GM12878 (cell line): Measurements from ENCODE around the gene MAFB.

ENCODE experiments used
- E2F8 ChIP-seq: fragments of 450-650 bp; IDR thresholded peaks from 2 replicates; pipeline ENCODE4 v1.6.1; 2018; ENCODE audit warnings: mild to moderate bottlenecking, low read depth, moderate library complexity; ENCODE audit not compliant: partially characterized antibody
- MLLT1 ChIP-seq: fragments of 450-650 bp; IDR thresholded peaks from 2 replicates; pipeline ENCODE4 v1.6.1; 2016; ENCODE audit warnings: mild to moderate bottlenecking
- POLR2A ChIP-seq: IDR thresholded peaks from 2 replicates; pipeline ENCODE4 v1.6.1; 2011; ENCODE audit warnings: low read depth, mild to moderate bottlenecking, low read length
- TAF1 ChIP-seq: IDR thresholded peaks from 2 replicates; pipeline ENCODE4 v1.6.1; 2011; ENCODE audit warnings: mild to moderate bottlenecking, low read depth, low read length, borderline replicate concordance

DNA sequence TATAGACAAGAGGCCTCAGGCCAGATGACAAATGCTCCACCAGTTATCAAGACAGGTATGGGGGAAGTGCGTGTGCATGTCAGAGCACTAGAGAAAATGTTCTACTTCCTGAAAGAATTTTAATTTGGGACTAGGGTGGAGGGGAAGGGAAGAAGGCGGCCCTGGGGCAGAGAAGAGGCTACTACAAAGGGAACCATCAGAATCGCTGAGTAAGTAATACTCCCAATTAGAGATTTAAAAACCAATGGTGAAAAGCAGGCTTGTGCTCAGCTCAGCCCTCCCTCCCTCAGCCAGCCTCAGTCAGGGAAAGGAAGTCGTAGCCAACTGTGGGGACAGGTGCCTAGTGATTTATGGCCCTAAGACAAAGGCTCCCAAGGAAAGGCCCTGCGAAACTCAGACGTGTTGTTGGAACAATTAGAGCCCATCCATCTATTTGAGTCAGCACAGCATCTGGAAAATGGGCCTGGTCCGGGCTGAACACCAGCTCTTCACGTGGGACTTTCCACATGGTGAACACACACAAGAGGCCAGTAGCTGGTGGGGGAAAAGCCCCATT, 15.0 kb upstream of the MAFB start:
- TF ChIP-seq POLR2A (no peak), E2F8 (no peak), MLLT1 (no peak), TAF1 (no peak)
